ENCODE results near the gene PMEL. TPM values are rescaled to one million over a fixed set of nuclear protein-coding genes. Genes with fewer than 3 reads are reported as not detected.
"Not testable (repeated sequence)": the region's sequence is repeated elsewhere in the genome, so short reads cannot be mapped to it uniquely, and the experiment has no call there.

PMEL gene
- total RNA-seq, 1 donor from 2014 or later, result not detected

DNA sequence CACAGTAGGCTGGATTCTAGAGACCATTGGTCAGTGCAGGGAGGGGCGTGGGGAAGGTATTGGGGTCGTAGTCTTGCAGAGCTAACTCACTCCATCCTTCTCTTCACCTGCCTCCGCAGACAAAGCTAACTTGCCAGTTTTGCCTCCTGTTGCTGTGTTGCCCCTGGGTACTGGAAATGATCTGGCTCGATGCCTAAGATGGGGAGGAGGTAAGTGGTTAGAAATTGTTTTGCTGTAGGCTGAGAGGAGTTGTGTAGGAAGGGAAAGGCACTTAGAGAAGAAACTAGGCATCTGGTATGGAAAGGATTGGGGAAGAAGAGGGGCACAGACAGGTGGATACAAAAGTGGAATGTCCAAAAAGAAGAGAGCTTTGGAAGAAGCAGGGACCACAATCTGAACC, 23.8 kb downstream of the PMEL start:
- no peak for DNase-seq

DNA sequence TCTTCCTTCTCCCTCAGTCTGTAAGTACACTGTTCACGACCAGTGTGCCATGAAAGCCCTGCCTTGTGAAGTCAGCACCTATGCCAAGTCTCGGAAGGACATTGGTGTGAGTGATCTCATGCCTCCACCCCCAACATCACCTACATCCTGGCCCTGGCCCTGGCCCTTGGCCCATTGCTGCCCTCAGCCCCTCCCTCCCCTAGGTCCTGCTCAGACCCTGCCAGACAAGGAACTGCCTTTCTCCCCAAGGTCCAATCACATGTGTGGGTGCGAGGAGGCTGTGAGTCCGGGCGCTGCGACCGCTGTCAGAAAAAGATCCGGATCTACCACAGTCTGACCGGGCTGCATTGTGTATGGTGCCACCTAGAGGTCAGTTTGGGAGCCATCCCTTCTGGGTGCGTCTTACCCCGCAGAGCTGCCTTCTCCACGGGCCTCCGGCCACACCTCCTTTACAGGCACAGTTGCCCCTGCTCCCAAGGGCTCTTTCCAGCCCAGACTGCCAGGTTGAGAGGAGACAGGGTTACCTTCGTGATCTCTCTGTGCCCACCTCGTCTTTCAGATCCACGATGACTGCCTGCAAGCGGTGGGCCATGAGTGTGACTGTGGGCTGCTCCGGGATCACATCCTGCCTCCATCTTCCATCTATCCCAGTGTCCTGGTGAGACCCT, 25.6 kb downstream of the PMEL start:
- DNase-seq, result peak; percentile 64

DNA sequence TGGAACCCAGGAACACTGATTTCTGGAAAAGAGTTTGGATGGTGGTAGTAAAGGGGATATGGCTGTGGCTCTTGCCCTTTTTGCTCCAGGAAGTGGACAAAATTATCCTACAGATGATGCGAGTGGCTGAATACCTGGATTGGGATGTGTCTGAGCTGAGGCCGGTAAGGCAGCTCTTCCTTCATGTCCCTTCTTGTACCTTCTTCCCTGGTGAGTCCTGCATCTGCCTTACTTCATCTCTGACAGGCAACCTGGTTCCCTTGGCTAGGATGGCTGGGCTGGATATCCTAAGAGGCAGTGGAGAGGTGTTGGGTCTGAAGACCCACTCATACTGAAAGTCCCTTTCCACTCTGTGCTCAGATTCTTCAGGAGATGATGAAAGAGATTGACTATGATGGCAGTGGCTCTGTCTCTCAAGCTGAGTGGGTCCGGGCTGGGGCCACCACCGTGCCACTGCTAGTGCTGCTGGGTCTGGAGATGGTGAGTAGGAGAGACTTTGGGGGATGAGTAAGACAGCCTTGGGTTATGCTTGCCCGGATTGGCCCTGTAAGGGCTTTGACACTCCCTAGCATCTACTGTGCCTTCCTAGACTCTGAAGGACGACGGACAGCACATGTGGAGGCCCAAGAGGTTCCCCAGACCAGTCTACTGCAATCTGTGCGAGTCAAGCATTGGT, 26.9 kb downstream of the PMEL start:
- DNase-seq, result no peak

DNA sequence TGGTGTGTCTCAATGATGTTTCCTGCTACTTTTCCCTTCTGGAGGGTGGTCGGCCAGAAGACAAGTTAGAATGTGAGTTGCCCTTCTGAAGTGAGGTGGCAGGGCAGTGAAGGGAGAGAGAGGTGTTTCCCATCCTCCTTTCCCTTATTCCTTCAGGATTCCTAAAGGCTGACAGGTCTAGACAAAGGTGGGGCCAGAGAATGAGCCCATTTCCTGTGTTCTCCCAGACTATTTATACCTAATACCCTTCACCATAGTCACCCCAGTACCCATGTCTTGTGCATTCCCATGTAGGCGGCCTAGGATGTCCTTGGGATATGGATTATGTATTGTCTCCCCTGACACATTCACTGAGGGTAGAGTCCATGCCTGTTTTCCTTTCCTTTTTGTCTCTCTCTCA, 27.9 kb downstream of the PMEL start:
- DNase-seq, result no peak

DNA sequence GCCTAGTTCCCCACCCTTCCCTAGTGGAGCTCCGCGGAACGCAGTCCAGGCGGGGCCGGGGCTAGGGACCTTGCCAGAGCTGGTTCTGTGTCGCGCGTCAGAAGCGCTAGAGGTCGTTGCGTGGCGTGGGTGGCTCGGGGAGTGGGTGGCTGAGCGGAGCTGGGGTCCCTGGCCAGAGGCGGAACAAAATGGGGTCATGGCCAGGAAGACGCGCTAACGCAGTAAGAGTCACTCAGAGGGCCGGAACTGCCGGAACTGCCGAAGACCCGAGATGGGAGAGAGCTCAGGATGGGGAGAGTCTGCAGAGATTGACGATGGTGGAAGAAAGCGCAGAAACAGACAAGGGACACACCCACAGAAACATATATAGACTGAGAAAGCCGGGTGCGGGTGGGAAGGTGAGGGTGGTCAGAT, 30.1 kb downstream of the PMEL start:
- no peak for DNase-seq

DNA sequence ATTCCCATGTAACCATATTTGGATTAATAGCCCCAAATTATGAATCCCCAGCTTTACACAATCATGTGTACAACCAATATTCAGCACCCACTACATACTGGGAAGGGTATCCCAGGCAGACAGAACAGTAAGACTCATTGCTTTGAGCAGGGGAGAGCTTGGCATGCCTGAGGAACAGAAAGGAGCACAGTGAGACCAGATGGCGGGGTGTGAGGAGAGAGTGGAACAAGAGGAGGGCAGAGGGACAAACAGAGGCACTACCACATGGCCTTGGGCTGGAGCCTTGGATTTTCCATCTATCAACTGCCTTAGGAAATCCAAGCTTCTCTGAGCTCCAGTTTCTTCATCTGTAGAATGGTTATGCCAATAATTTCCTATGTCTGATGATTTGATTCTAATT, 31.1 kb downstream of the PMEL start:
- DNase-seq, result no peak

DNA sequence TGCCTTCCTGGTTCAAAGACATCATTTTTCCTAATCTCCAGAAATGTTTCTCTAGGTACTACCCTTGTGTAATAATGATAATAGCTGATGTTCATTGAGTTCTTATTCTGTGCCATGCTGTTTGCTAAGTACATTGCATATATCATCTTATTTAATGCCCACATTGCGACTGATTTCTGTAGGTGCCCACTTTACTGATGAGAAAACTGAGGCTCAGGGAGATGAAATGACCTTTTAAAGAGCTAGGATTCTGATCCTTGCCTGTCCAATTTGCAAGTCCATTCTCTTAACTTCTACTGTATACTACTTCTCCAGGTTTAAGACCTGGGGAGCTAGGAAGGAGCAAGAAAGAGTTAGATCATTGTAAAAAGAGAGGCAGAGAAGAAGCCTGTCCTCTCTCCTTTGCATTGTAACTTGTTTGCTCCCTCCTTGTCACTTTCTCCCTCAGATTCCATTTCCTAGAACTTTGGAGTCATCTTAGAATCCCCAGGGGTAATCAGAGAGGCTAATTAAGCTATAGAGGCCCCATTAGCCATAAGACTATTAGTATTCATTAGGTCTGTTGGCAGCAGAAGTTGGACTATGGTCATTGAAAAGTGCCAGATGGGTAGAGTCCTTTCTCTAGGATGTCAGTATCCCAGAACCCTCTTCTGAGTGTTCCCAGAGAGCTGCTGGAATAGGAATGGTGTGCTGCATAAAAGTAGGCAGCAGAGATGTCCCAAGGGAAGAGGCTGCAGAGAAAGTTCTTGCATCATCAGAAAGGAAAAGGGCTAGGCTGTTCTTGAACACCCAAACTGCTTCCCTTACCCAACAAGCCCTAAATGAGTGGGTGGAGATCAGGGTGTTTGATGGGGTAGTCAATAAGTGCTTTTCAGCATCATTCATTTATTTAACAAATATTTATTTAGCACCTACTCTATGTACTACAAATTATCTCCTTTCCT, 31.8 kb downstream of the PMEL start:
- DNase-seq, result no peak

DNA sequence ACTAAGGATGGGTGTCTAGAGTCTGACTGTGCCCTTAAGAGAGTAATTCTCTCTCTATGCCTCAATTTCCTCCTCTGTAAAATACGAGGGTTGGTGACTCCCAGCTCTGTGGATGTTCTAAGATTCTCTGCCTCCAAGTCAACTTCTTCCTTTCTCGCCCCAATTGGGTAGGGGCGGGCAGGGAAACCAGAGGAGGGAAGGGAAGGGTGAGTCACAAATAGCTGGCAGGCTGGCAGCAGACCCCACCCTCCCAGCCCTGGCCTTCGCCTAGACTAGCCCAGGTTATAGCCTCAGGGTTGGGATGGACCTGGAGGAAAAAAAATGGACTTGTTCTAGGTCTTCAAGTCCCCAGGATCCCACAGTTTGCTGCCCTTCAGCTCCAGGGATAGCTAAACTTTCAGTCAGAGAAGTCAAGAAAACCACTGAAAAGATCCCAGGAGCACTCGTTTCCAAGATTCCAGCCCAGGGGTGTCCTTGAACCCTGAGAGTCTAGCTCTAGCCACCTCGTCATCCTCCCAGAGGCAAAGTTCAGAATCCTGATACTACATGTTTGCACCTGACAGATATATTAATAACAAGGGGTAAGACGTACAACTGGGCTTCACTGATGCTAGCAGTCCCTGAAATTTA, 32.6 kb downstream of the PMEL start:
- DNase-seq, result no peak

DNA sequence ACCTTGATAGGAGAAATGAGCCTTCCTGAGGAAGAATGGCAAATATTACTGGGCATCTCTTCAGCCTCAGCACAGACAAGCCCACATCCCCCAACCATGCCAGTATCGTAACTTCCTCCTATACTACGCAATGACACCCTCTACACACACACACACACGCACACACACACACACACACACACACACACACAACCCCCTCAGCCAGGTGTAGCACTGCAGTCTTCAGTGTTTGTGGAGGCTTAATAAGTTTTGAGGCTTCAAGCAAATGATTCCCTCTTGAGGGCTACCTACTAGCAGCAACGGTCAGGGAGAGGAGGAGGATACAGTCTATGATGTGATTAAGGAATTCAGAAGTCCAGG, 33.3 kb downstream of the PMEL start:
- DNase-seq, result peak; percentile 7

DNA sequence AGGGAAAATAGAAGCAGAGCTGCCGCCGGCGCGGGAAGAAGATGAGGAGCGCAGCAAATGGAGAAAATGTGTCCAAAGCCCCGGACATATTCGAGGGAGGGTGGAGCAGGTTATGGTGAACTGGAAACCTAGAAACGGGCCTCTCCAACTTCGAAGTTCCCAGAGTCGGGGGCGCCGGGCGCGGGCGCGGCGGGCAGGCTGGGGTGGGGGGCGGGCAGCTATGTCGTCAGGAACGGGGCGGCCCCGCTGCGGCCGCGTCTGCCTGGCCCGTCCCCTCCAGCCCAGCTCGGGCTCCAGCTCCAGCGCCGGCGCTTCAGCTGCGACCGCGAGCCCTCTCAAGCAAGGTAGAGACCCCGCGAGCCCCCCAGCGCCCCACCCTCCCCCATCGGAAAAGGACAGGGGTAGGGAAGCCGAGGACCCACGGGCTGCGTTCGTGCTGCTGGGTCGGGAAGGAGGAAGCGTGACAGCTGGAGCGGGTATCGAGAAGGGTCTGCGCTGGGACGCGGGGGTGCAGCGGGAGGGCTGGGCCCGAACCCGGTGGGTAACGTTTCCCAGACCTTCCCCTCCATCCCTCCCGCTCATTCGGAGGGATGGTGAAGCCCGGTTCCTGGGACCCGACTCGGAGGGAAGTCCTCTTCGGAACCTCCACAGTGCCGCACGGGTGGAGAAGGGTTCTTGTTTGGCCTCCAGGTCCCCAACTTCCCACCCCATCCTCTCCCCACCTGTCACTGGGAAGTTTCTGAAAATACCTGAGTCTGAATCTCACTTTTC, 33.9 kb downstream of the PMEL start:
- peak; percentile 27 for DNase-seq

DNA sequence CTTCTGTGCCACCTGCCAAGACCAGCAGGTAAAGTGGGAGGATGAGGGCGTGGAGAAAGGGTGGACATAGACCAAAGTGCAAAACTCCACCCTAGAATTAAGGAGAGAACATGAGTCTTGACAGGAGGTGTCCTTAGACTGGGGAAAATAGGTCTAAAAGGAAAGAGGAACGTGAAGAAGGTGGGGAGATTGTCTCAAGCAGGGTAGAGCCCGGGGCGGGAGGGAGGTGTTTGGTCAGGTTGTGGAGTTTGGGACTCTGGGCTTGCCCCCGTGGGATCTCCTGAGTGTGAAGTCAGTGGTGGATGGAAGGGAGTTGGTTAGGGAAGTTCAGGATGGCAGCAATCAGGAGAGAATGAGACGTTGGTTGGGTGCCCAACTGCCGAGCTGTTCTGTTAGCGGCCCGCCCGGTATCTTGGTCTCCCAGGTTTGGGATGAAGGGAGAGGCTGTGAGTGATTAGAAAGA, 34.5 kb downstream of the PMEL start:
- DNase-seq, result no peak

DNA sequence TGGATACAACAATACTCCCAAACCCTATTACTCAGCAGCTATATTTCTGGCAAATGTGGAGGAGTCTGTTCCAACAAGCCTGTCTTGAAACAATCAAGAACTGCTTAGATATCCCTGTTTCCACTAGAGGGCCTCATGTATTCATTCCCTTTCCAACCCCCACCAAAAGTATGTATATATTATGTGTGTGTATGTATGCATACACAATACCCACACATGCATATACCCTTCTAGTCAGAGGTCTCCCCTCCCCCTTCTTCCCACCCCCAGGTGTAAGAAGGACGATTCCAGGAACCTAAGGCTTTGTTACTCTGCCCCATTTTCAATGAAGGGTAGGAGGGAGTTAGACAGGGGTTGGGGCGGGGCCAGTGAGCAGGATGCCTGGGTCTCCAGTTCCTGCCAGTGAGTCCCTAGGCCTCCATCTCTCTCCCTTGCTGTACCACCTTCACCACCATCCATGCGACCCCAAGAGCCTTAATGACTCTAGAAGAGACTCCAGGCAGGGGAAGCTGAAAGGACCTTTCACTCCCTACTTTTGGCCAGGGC, 35.0 kb downstream of the PMEL start, which contains the start of gene DGKA:
TSS of gene DGKA (plus strand) at position 392 of the 546 bp plus-strand sequence. CDS start 5,342 bp downstream, outside the sequence.
- DNase-seq, result peak; percentile 6

DNA sequence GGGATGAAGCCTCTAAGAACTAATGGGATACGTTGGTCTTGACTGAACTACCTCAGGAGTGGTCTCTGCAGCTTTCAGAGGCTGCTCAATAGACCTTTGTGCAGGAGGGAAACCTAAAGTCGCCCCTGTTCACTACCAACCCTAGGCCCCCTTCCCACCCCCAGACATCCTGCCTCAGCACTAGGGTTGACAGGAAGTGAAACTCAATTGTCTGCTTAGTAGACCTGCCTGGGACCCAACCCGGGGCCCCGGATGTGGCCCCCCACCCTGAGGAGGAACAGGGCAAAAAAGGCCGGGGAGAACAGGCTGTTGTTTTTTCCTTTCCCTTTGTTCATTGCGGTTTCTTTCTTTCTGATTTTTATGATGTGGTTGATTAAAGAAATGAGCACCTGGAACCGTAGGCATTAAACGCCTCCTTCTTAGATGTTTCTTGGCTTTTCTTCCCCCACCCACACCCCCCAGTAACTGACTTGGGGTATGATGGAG, 36.5 kb downstream of the PMEL start:
- no peak for DNase-seq

DNA sequence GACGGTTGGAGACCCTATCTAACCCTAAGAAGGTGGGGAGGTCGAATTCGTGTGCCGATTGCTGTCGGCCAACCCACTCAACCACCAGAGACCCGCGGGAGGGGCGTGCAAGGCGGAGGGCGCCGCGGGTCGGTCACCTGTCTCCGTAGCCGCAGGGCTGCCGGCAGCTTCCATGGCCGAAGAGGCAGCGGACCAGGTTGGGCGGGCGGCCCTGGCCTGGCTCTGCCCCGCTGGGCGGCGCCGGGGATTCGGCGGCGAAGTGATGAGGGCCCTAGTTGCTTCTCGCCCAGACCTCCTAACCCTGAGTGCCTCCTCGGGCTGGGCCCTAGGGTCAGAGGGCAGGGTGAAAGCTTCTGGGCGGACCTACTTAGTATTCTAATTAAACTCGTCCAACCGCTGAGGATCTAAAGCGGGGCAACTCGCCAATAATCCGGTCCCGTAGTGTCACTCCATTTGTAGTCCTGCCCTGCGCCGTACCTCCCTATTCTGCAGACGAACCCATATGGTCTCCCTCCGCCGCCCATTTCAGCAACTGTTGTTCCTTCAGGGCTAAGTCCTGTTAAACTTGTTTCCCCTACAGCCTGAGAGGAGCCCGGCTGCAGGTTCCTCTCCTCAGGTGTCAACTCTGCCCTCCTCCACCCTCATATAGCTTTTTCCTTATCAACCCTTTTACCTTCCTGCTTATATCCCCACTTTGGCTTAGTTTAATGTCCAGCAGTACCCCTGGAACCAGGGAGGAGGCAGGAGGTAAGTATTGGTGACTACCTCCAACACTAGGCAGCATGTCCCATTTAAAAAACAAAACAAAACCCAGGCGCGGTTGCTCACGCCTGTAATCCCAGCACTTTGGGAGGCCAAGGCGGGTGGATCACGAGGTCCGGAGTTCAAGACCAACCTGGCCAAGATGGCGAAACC, 38.0 kb downstream of the PMEL start, which contains the start of gene PYM1:
TSS of gene PYM1 (minus strand) at position 307 of the 915 bp plus-strand sequence. CDS start at position 174, 133 bp downstream.
- peak; percentile 45 for DNase-seq

DNA sequence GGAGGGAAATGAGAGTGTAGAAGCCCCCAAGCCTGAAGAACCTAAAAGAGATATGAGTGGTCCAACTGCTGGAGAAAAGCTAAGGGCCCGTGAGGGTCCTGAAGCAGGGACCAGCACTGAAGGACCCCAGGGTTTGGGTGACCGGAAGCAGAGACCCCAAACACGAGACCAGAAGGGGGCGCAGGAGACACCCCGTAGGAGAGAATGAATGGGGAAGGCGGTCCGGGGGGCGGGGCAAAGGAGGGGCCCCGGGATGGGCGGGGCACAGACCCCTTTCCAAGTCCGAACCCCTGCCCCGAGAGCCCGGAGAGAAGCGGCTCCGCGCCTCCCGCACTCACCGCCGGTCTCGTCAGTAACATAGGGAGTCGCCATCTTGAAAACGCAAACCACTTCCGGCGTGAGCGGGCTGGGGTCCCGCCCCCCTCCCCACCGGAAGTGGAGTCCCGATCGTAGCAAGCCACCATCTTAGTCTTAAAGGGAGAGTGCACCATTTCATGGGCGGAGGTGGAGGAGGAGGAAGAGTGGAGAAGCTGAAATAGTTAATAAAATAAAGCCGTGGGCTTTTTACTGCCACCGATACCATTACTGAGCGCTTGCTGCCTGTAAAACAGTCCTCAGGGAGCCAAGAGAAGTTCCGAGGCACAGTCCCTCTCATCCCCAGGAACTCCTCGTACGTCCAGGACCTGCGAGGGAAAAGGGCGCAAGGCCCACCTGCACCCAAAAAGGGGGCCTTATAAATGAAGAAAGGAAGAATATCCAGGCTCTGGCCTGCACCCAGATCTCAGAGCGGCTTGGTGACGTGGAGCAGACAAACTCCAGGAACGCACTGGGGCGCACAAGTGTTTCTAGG, 38.9 kb downstream of the PMEL start:
- peak; percentile 84 for DNase-seq

DNA sequence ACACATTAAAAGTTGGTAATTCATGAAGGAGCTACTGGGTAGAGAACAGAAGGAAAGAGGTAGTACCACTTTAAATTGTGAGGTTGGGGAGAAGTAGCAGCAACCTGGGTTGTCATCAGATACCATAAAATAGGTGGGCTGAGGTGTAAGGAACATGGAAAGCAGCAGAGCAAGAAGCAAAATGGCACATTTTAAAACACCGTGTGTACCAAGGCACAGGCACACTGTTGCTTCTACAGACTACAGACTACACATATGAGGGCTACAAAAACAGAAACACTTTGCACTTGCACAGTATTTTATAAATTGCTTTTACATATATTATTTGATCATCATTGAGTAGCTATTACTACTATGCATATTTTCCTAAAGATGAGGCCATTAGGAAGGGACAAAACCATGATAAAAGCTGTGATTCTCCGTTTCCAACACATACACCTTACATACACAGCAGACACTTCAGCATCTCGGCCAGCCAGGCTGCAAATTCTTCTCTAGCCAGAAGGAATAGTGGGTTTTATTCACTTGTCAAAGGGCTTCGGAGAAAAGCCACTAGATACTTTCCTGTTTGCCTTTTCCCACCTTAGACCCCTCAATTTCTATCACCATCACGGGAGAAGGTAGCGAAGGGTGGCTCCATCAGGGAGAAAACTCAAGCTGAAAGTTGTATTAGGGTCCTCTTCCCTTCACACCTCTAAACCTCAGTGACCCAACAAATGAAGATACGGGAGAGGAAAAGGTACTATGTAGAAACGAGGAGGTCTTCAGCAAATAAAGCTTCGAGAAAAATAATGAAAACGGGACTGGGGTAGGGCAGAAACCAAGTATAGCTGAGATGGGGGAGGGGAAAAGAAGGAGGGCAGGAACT, 39.7 kb downstream of the PMEL start:
- DNase-seq, result no peak

DNA sequence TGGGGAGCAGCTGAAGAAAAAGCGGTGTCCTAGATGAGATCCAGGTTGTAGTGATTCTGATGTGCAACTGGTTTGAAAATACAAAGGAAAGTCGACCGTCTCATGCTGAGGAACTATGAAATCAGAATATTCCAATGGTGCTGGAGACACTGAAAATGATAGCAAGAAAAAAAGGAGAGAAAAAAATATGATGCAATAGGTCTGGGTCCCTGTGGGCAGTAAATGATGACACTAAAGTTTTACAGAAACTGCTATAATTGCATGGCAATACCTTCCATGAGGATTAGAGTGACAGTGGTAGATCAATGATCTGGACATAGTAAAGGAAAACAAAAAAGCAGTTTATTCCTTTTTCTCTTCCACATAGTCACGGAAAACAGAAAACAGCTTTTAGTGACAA, 40.5 kb downstream of the PMEL start:
- DNase-seq, result no peak

DNA sequence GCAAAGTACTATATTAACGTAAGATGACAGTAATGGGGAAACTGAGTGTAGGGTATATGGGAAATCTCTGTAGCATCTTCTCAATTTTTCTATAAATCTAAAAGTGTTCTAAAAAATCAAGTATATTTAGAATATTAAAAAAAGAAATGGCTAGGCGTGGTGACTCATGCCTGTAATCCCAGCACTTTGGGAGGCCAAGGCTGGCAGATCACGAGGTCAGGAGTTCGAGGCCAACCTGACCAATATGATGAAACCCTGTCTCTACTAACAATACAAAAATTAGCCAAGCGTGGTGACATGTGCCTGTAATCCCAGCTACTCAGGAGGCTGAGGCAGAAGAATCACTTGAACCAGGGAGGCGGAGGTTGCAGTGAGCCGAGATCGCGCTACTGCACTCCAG, 42.2 kb downstream of the PMEL start:
- not testable (repeated sequence) for DNase-seq
